Activated CD8-positive, alpha-beta memory T cell treated with anti-CD3 and anti-CD28 coated beads, Interleukin-2, amount 10 ng/mL, durations not matched to agents 7 days and 5 days (primary cell): ENCODE measurements around the gene DNER. TPM values are rescaled to one million over a fixed set of nuclear protein-coding genes. Genes with fewer than 3 reads are reported as not detected.

Experiments
- ATAC-seq: fragments of 150-1000 bp; cut with Tn5 transposase; one replicate; pipeline ENCODE4 v1.10.0; 2021; ENCODE audit warnings: moderate library complexity
- CTCF ChIA-PET: fragments of 350-600 bp; sonication (Branson Sonifier 250); formaldehyde crosslinking; loops from one replicate; lab custom pipeline; 2021; ENCODE audit warnings: antibody characterized with exemption; lab: Charles Lee
- DNase-seq: peaks from one replicate; pipeline ENCODE4 v3.0.0-alpha.2; 2020
- H3K27ac Mint-ChIP-seq: one replicate; pipeline ENCODE4 v1.8.0; 2021; ENCODE audit warnings: mild to moderate bottlenecking, mixed read lengths
- H3K27me3 Mint-ChIP-seq: one replicate; pipeline ENCODE4 v1.8.0; 2021; ENCODE audit warnings: mixed read lengths
- H3K36me3 Mint-ChIP-seq: one replicate; pipeline ENCODE4 v1.8.0; 2021; ENCODE audit warnings: mild to moderate bottlenecking, mixed read lengths
- H3K4me1 Mint-ChIP-seq: one replicate; pipeline ENCODE4 v1.8.0; 2021; ENCODE audit warnings: mixed read lengths
- H3K4me3 Mint-ChIP-seq: one replicate; pipeline ENCODE4 v1.8.0; 2021; ENCODE audit warnings: mild to moderate bottlenecking, moderate library complexity, mixed read lengths
- H3K9me3 Mint-ChIP-seq: one replicate; pipeline ENCODE4 v1.8.0; 2022; ENCODE audit warnings: low read depth, mixed read lengths
- total RNA-seq, 2 experiments: library from RNA; stranded (reverse); gene quantifications; one replicate each; pipeline ENCODE4 v1.2.3, GENCODE V29; 2021

DNER gene
- total RNA-seq, 2 experiments from 2014 or later = not detected

- H3K4me1 Mint-ChIP-seq = no peaks in the 10 kb centered on the region
- peaks cover 40% of the 10 kb centered on the region for H3K27me3 Mint-ChIP-seq
- H3K36me3 Mint-ChIP-seq = no peaks in the 10 kb centered on the region
- CTCF ChIA-PET = no interaction called here
- DNase-seq (no peak), ATAC-seq (no peak)
- H3K27ac Mint-ChIP-seq = no peak overlapping the region
- H3K9me3 Mint-ChIP-seq = no peaks in the 10 kb centered on the region
- no peak overlapping the region for H3K4me3 Mint-ChIP-seq
Observed at GRCh38 chr2:229673676-229674075, 40.7 kb downstream of the DNER start.

GRCh38 chr2:229672021-229672420, 42.3 kb downstream of the DNER start:
- Mint-ChIP-seq H3K36me3 (no peaks in the 10 kb centered on the region), H3K4me3 (no peak overlapping the region), H3K27ac (no peak overlapping the region), H3K4me1 (no peaks in the 10 kb centered on the region), H3K9me3 (no peaks in the 10 kb centered on the region), H3K27me3 (peaks cover 25% of the 10 kb centered on the region)
- DNase-seq (no peak), ATAC-seq (no peak)
- CTCF ChIA-PET = no interaction called here

GRCh38 chr2:229669841-229670240, 44.5 kb downstream of the DNER start:
- Mint-ChIP-seq H3K27ac (no peak overlapping the region), H3K27me3 (peaks cover 16% of the 10 kb centered on the region), H3K36me3 (no peaks in the 10 kb centered on the region), H3K4me1 (no peaks in the 10 kb centered on the region), H3K4me3 (no peak overlapping the region), H3K9me3 (no peaks in the 10 kb centered on the region)
- ATAC-seq (no peak), DNase-seq (no peak)
- CTCF ChIA-PET = no interaction called here

DNA sequence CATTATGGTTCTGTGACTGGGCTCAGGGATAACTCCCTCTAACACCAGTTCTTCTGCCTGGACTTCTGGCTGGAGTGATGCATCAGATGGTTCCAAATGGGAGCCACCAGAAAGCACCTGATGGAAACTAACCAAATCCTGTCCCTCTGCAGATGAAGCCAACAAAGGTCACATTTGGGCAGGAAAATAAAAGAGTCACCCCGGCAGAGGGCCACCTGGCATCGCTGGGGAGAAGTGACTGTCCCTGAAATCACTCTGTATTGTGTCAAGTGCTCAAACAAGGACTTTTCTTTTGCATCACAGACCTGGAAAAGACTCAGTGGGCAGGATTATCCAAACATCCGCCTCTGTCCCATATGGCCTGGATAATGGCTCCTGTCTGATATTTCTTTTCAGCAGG, 47.5 kb downstream of the DNER start:
- Mint-ChIP-seq H3K27me3 (peaks cover 7% of the 10 kb centered on the region), H3K36me3 (no peaks in the 10 kb centered on the region)

DNA sequence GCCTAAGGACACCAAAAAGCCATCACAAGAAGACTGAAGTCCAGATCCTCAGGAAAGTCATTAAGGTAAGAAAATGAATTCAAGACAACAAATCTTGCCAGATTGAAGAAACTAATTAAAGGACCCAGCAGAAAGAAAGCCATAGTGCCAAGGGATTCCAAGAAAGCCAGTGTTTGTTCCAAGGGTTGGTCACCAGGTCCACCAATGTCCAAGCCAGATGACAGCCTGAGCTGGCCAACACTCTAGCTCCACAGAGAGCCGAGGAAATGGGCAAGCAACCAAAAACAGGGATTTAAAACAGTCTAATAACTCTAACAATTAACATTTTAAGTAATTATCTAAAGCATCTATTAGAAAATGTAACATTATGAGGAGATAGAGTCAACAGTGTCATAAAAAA, 49.2 kb downstream of the DNER start:
- H3K36me3 Mint-ChIP-seq = no peaks in the 10 kb centered on the region
- H3K27ac Mint-ChIP-seq = no peak overlapping the region
- no peaks in the 10 kb centered on the region for H3K9me3 Mint-ChIP-seq
- no peak overlapping the region for H3K4me3 Mint-ChIP-seq
- ATAC-seq (no peak), DNase-seq (no peak)
- H3K4me1 Mint-ChIP-seq = no peaks in the 10 kb centered on the region
- H3K27me3 Mint-ChIP-seq = peaks cover 14% of the 10 kb centered on the region
- CTCF ChIA-PET = no interaction called here

More for the DNA sequence above, 47.5 kb downstream of the DNER start:
- CTCF ChIA-PET = no interaction called here
- Mint-ChIP-seq H3K4me3 (no peak overlapping the region), H3K27ac (no peak overlapping the region), H3K4me1 (no peaks in the 10 kb centered on the region), H3K9me3 (no peaks in the 10 kb centered on the region)
- no peak for ATAC-seq
- DNase-seq = no peak

- Mint-ChIP-seq H3K9me3 (no peaks in the 10 kb centered on the region), H3K27me3 (peaks cover 24% of the 10 kb centered on the region)
Observed at GRCh38 chr2:229661478-229661877, 52.9 kb downstream of the DNER start.

DNA sequence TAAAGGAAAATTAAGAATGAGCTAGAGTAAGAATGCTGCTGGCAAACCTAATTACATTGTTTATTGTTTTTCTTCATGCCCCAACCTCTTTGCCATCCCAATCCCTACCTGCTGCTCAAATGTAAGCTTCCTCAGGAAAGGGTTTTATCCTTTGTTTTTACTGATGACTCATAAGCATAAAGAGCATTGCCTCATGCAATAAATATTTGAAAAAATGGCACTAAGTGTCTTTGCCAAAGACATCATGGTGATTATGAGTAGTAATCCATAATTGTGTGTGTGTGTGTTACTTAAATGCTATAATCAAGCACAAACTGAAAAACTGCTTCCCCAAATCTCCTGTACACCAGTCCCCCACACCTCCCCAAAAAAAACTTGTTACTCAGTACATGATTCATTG, 53.4 kb downstream of the DNER start:
- Mint-ChIP-seq H3K36me3 (no peaks in the 10 kb centered on the region), H3K4me3 (no peak overlapping the region), H3K27me3 (peaks cover 27% of the 10 kb centered on the region), H3K4me1 (no peaks in the 10 kb centered on the region), H3K27ac (no peak overlapping the region), H3K9me3 (no peaks in the 10 kb centered on the region)
- CTCF ChIA-PET = no interaction called here
- DNase-seq (no peak), ATAC-seq (no peak)

More at GRCh38 chr2:229661478-229661877, 52.9 kb downstream of the DNER start:
- DNase-seq (no peak), ATAC-seq (no peak)
- H3K27ac Mint-ChIP-seq = no peak overlapping the region
- H3K36me3 Mint-ChIP-seq = no peaks in the 10 kb centered on the region
- CTCF ChIA-PET = no interaction called here
- H3K4me1 Mint-ChIP-seq = no peaks in the 10 kb centered on the region
- H3K4me3 Mint-ChIP-seq = no peak overlapping the region

GRCh38 chr2:229660391-229660790, 54.0 kb downstream of the DNER start:
- Mint-ChIP-seq H3K4me3 (no peak overlapping the region), H3K4me1 (no peaks in the 10 kb centered on the region), H3K36me3 (no peaks in the 10 kb centered on the region), H3K27ac (no peak overlapping the region), H3K9me3 (no peaks in the 10 kb centered on the region), H3K27me3 (peaks cover 31% of the 10 kb centered on the region)
- DNase-seq = no peak
- no peak for ATAC-seq
- CTCF ChIA-PET = no interaction called here

DNA sequence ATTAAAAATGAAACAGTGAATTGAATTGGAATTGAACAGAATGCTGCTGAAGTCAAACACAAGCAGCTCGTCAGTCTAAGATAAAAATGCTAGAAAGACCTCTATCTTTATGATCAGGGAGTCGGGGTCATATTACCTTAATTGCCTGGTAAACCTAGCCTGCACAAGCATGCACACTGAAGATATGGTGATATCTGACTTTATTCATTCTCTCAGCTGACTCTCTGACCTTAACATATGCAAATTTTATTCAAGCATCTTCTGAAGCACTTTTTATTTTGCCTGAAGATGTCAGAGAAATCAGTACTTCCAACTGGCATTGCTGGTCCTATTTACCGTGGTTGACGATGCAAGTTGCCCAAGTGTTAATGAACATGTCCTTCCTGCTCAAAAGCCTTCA, 56.4 kb downstream of the DNER start:
- DNase-seq (no peak), ATAC-seq (no peak)
- Mint-ChIP-seq H3K9me3 (no peaks in the 10 kb centered on the region), H3K4me3 (no peak overlapping the region), H3K36me3 (no peaks in the 10 kb centered on the region), H3K27ac (no peak overlapping the region), H3K4me1 (no peaks in the 10 kb centered on the region), H3K27me3 (peaks cover 32% of the 10 kb centered on the region)
- CTCF ChIA-PET = no interaction called here

- no peak for ATAC-seq
- CTCF ChIA-PET = no interaction called here
- peaks cover 17% of the 10 kb centered on the region for H3K27me3 Mint-ChIP-seq
- no peak overlapping the region for H3K27ac Mint-ChIP-seq
- H3K9me3 Mint-ChIP-seq = no peaks in the 10 kb centered on the region
- H3K4me1 Mint-ChIP-seq = no peaks in the 10 kb centered on the region
- no peak overlapping the region for H3K4me3 Mint-ChIP-seq
- no peak for DNase-seq
- H3K36me3 Mint-ChIP-seq = no peaks in the 10 kb centered on the region
Observed at GRCh38 chr2:229654437-229654836, 59.9 kb downstream of the DNER start.

DNA sequence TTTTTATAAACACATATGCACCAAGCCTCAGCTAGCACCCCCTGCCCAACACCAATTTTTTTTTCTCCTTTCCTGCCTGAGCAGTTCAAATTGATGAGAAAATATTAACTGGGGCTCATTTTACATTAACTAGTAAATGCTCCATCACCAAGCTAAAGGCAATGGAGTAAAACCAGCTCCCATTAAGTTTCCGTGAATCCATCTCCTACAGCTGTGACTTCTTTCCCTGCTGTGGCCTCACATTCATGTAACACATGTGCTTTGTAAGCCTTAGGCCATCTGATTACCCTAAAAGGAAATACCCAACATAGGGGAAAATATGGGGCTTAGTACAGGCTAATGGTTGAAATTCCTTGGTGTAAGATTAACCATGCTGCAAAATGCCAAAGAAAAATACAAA, 60.8 kb downstream of the DNER start:
- H3K9me3 Mint-ChIP-seq = no peaks in the 10 kb centered on the region
- peaks cover 15% of the 10 kb centered on the region for H3K27me3 Mint-ChIP-seq
- CTCF ChIA-PET = no interaction called here
- no peak overlapping the region for H3K4me3 Mint-ChIP-seq
- H3K36me3 Mint-ChIP-seq = no peaks in the 10 kb centered on the region
- H3K4me1 Mint-ChIP-seq = no peaks in the 10 kb centered on the region
- no peak overlapping the region for H3K27ac Mint-ChIP-seq
- ATAC-seq = no peak
- no peak for DNase-seq

- CTCF ChIA-PET = no interaction called here
Observed at GRCh38 chr2:229652796-229653195, 61.6 kb downstream of the DNER start.

GRCh38 chr2:229650901-229651300, 63.5 kb downstream of the DNER start:
- Mint-ChIP-seq H3K9me3 (no peaks in the 10 kb centered on the region), H3K27ac (no peak overlapping the region), H3K4me3 (no peak overlapping the region), H3K4me1 (no peaks in the 10 kb centered on the region), H3K27me3 (peaks cover 8% of the 10 kb centered on the region), H3K36me3 (no peaks in the 10 kb centered on the region)
- CTCF ChIA-PET = no interaction called here
- DNase-seq (no peak), ATAC-seq (no peak)

More at GRCh38 chr2:229652796-229653195, 61.6 kb downstream of the DNER start:
- ATAC-seq (no peak), DNase-seq (no peak)
- Mint-ChIP-seq H3K27ac (no peak overlapping the region), H3K4me1 (no peaks in the 10 kb centered on the region), H3K4me3 (no peak overlapping the region), H3K9me3 (no peaks in the 10 kb centered on the region), H3K27me3 (peaks cover 11% of the 10 kb centered on the region), H3K36me3 (no peaks in the 10 kb centered on the region)

- CTCF ChIA-PET = no interaction called here
- no peak overlapping the region for H3K27ac Mint-ChIP-seq
- H3K4me1 Mint-ChIP-seq = no peaks in the 10 kb centered on the region
- H3K4me3 Mint-ChIP-seq = no peak overlapping the region
- DNase-seq = no peak
- H3K9me3 Mint-ChIP-seq = no peaks in the 10 kb centered on the region
- ATAC-seq = no peak
- H3K36me3 Mint-ChIP-seq = no peaks in the 10 kb centered on the region
- peaks cover 3% of the 10 kb centered on the region for H3K27me3 Mint-ChIP-seq
Observed at GRCh38 chr2:229650059-229650458, 64.3 kb downstream of the DNER start.

GRCh38 chr2:229646186-229646723, 68.1 kb downstream of the DNER start:
- CTCF ChIA-PET = no interaction called here
- ATAC-seq = no peak
- Mint-ChIP-seq H3K9me3 (no peaks in the 10 kb centered on the region), H3K36me3 (no peaks in the 10 kb centered on the region), H3K27me3 (no peaks in the 10 kb centered on the region), H3K4me1 (no peaks in the 10 kb centered on the region), H3K4me3 (no peak overlapping the region), H3K27ac (no peak overlapping the region)
- DNase-seq = no peak
